GM18507 (cell line): Measurements from ENCODE around the gene C1R.

Experiments used
- DNase-seq: peaks from one replicate; pipeline ENCODE4 v3.0.0; 2011; ENCODE audit warnings: low read depth; ENCODE audit not compliant: insufficient read length; ENCODE audit errors: extremely low spot score
- FAIRE-seq: peaks from 2 replicates; lab custom pipeline; 2011; peaks lifted over from hg19 to GRCh38; lab: Jason Lieb, UNC

Gene C1R

GRCh38 chr12:7102582-7102981 lies 10.3 kb upstream of the C1R start:
- no peak for FAIRE-seq
- no peak for DNase-seq

GRCh38 chr12:7101694-7102131 lies 9.5 kb upstream of the C1R start:
- DNase-seq, result no peak
- no peak for FAIRE-seq

GRCh38 chr12:7101047-7101693 lies 8.9 kb upstream of the C1R start:
- FAIRE-seq (no peak), DNase-seq (no peak)

- DNase-seq, result no peak
- no peak for FAIRE-seq
Measured at GRCh38 chr12:7100239-7100638, 8.0 kb upstream of the C1R start.

- FAIRE-seq (no peak), DNase-seq (no peak)
Measured at GRCh38 chr12:7099290-7099996, 7.2 kb upstream of the C1R start.

- no peak for FAIRE-seq
- DNase-seq, result no peak
Measured at GRCh38 chr12:7096979-7097378, 4.7 kb upstream of the C1R start.

GRCh38 chr12:7096006-7096932 lies 4.0 kb upstream of the C1R start:
- FAIRE-seq (no peak), DNase-seq (no peak)

GRCh38 chr12:7093892-7094291 lies 1.6 kb upstream of the C1R start:
- no peak for DNase-seq
- FAIRE-seq, result no peak

- DNase-seq (no peak), FAIRE-seq (no peak)
Measured at GRCh38 chr12:7093486-7093885, 1.2 kb upstream of the C1R start.

GRCh38 chr12:7092986-7093460 lies 778 bp upstream of the C1R start:
- no peak for FAIRE-seq
- DNase-seq, result no peak

- no peak for DNase-seq
- no peak for FAIRE-seq
Measured at GRCh38 chr12:7091660-7092228, 501 bp downstream of the C1R start.

GRCh38 chr12:7091171-7091570 lies 1.1 kb downstream of the C1R start:
- FAIRE-seq (no peak), DNase-seq (no peak)

- FAIRE-seq, result no peak
- DNase-seq, result no peak
Measured at GRCh38 chr12:7090222-7090998, 1.8 kb downstream of the C1R start.

- no peak for FAIRE-seq
- no peak for DNase-seq
Measured at GRCh38 chr12:7089196-7089871, 2.9 kb downstream of the C1R start.

GRCh38 chr12:7083125-7083524 lies 9.1 kb downstream of the C1R start:
- no peak for DNase-seq
- FAIRE-seq, result no peak

GRCh38 chr12:7081037-7081436 lies 11.2 kb downstream of the C1R start:
- no peak for FAIRE-seq
- DNase-seq, result no peak

- no peak for FAIRE-seq
- no peak for DNase-seq
Measured at GRCh38 chr12:7079826-7080125, 12.5 kb downstream of the C1R start.

GRCh38 chr12:7078163-7078562 lies 14.1 kb downstream of the C1R start:
- DNase-seq, result no peak
- FAIRE-seq, result no peak

- DNase-seq (no peak), FAIRE-seq (no peak)
Measured at GRCh38 chr12:7076493-7076892, 15.8 kb downstream of the C1R start.
